HepG2 (cell line): ENCODE results near the gene UBE3B. TPM values are rescaled to one million over a fixed set of nuclear protein-coding genes. Genes with fewer than 3 reads are reported as not detected.

Experiments used
- ATAC-seq: fragments of 200-7000 bp; cut with Tn5 transposase; 3 replicates; pipeline ENCODE4 v1.9.1; 2020; ENCODE audit warnings: mild to moderate bottlenecking, moderate library complexity
- BruUV-seq: library from RNA; stranded (reverse); fragments of 400-500 nt; replicated peaks from 2 replicates; lab custom pipeline; 2021; lab: Mats Ljungman, UMichigan
- CTCF ChIA-PET: fragments of 300-600 bp; formaldehyde crosslinking; extraction: SDS; loops from one replicate; lab custom pipeline; 2021; ENCODE audit warnings: low total read pairs, inconsistent platforms, low intra/inter-chr PET ratio; lab: Yijun Ruan, JAX
- POLR2A ChIA-PET: fragments of 350-600 bp; sonication (Branson Sonifier 250); formaldehyde crosslinking; loops from one replicate; lab custom pipeline; 2020; ENCODE audit warnings: antibody characterized with exemption, inconsistent platforms; lab: Yijun Ruan, JAX
- DNase-seq: peaks from one replicate; pipeline ENCODE4 v3.0.0-alpha.2; 2015; ENCODE audit warnings: low spot score
- FAIRE-seq: peaks from 3 replicates; lab custom pipeline; 2011; peaks lifted over from hg19 to GRCh38; lab: Jason Lieb, UNC
- H2AFZ ChIP-seq: one replicate; pipeline ENCODE4 v1.6.1; 2011; ENCODE audit warnings: low read length, inconsistent platforms
- H3K27ac ChIP-seq: fragments of 300-600 bp; 3 replicates; pipeline ENCODE4 v1.8.0; 2011; ENCODE audit warnings: mixed run types, mild to moderate bottlenecking, mixed read lengths, low read length, inconsistent platforms; ENCODE audit not compliant: insufficient read depth; ENCODE audit errors: extremely low read length
- H3K27me3 ChIP-seq, 2 experiments: fragments of 200-600 bp in 1 of 2; 2 replicates in 1 of 2; 3 replicates in 1 of 2; pipeline versions ENCODE4 v1.6.0 to v1.8.0; 2011; ENCODE audit warnings: low read length in 2 of 2, mild to moderate bottlenecking in 2 of 2, moderate library complexity in 2 of 2, inconsistent platforms in 1 of 2; ENCODE audit not compliant: insufficient read depth in 2 of 2, control insufficient read depth in 1 of 2
- H3K36me3 ChIP-seq, 2 experiments: fragments of 200-600 bp in 1 of 2; replicated peaks in 1 of 2; 2 replicates in 1 of 2; 3 replicates in 1 of 2; pipeline versions ENCODE4 v1.5.1 to v1.8.0; 2011; ENCODE audit warnings: low read length in 2 of 2, inconsistent platforms in 1 of 2; ENCODE audit not compliant: insufficient read depth in 2 of 2, control insufficient read depth in 1 of 2
- H3K4me1 ChIP-seq: 2 replicates; pipeline ENCODE4 v1.5.1; 2012; ENCODE audit warnings: low read length, inconsistent platforms; ENCODE audit not compliant: insufficient read depth
- H3K4me2 ChIP-seq: 2 replicates; pipeline ENCODE4 v1.6.0; 2011; ENCODE audit warnings: low read depth, low read length, inconsistent platforms
- H3K4me3 ChIP-seq, 3 experiments: fragments of 200-600 bp in 1 of 3; sonication (generic), shearing (Covaris generic) in 1 of 3; replicated peaks in 1 of 3; 2 replicates each; pipeline ENCODE4 v1.5.1; 2011 to 2016; ENCODE audit warnings: low read length in 3 of 3, inconsistent platforms in 2 of 3, low read depth in 2 of 3, mild to moderate bottlenecking in 2 of 3, control low read depth in 1 of 3, mixed read lengths in 1 of 3; ENCODE audit not compliant: insufficient read depth in 1 of 3
- H3K79me2 ChIP-seq: one replicate; pipeline ENCODE4 v1.6.1; 2011; ENCODE audit warnings: low read length, inconsistent platforms; ENCODE audit not compliant: insufficient read depth
- H3K9ac ChIP-seq: 2 replicates; pipeline ENCODE4 v1.6.0; 2011; ENCODE audit warnings: mild to moderate bottlenecking, low read depth, low read length, inconsistent platforms; ENCODE audit not compliant: insufficient read depth
- H3K9me3 ChIP-seq: 2 replicates; pipeline ENCODE4 v1.5.1; 2012; ENCODE audit warnings: mild to moderate bottlenecking, low read length
- H4K20me1 ChIP-seq: 2 replicates; pipeline ENCODE4 v1.6.0; 2011; ENCODE audit warnings: inconsistent platforms, mild to moderate bottlenecking, low read length, moderate library complexity; ENCODE audit not compliant: insufficient read depth
- ADNP ChIP-seq: sonication (generic); formaldehyde crosslinking; IDR thresholded peaks from 2 replicates; pipeline ENCODE4 v1.4.0; 2020; ENCODE audit warnings: missing genetic modification reagents
- CAMTA2 ChIP-seq: sonication (generic); formaldehyde crosslinking; IDR thresholded peaks from 2 replicates; pipeline ENCODE4 v1.4.0; 2020; ENCODE audit warnings: mild to moderate bottlenecking, missing genetic modification reagents, borderline replicate concordance
- DR1 ChIP-seq: sonication (generic); formaldehyde crosslinking; IDR thresholded peaks from 2 replicates; pipeline ENCODE4 v1.8.0; 2021; ENCODE audit warnings: mild to moderate bottlenecking, missing genetic modification reagents, inconsistent platforms
- KDM2A ChIP-seq: sonication (generic); formaldehyde crosslinking; IDR thresholded peaks from 2 replicates; pipeline ENCODE4 v1.4.0; 2020; ENCODE audit warnings: low read depth, missing genetic modification reagents, borderline replicate concordance
- PAX8 ChIP-seq: sonication (generic); formaldehyde crosslinking; IDR thresholded peaks from 2 replicates; pipeline ENCODE4 v1.8.0; 2022; ENCODE audit warnings: mild to moderate bottlenecking, missing genetic modification reagents, borderline replicate concordance
- SNAI1 ChIP-seq: sonication (generic); formaldehyde crosslinking; IDR thresholded peaks from 2 replicates; pipeline ENCODE4 v1.5.0; 2020; ENCODE audit warnings: mild to moderate bottlenecking, missing genetic modification reagents, borderline replicate concordance
- SP140L ChIP-seq: sonication (generic); formaldehyde crosslinking; IDR thresholded peaks from 2 replicates; pipeline ENCODE4 v1.4.0; 2020; ENCODE audit warnings: missing genetic modification reagents, borderline replicate concordance
- TAF15 ChIP-seq: fragments of 200-400 bp; formaldehyde crosslinking; IDR thresholded peaks from one replicate; pipeline ENCODE4 v1.6.1; 2018; ENCODE audit warnings: mild to moderate bottlenecking, low read depth, low read length; ENCODE audit not compliant: poor library complexity, severe bottlenecking
- ZNF367 ChIP-seq: sonication (generic); formaldehyde crosslinking; IDR thresholded peaks from 2 replicates; pipeline ENCODE4 v1.4.0; 2020; ENCODE audit warnings: missing genetic modification reagents, borderline replicate concordance
- ZNF598 ChIP-seq: sonication (generic); formaldehyde crosslinking; IDR thresholded peaks from 2 replicates; pipeline ENCODE4 v1.5.1; 2020; ENCODE audit warnings: mild to moderate bottlenecking, missing genetic modification reagents, borderline replicate concordance
- WGBS: methylation state at CpG from one replicate; pipeline ENCODE4 v1.1.6; 2017; ENCODE audit warnings: low lambda C conversion rate; 5-methylcytosine and 5-hydroxymethylcytosine counted together
- in situ Hi-C: cut with HindIII; loops from 2 replicates; pipeline ENCODE4 v1.10.0; 2017; ENCODE audit warnings: low pct_unique_long_range_greater_than_20kb; ENCODE audit not compliant: extremely low pct_ligation_motif_present
- intact Hi-C: fragments of 100-400 bp; cut with micrococcal nuclease; formaldehyde crosslinking; loops from one replicate; pipeline ENCODE4 v1.10.0; 2022; ENCODE audit not compliant: unreplicated experiment
- polyA plus RNA-seq, 8 experiments: library from polyadenylated mRNA; depleted of rRNA in 3 of 8; stranded (reverse) in 7 of 8; unstranded in 1 of 8; fragments of >200 nt; fragmentation: Illumina TruSeq in 4 of 8; extraction: Trizol in 4 of 8; gene quantifications; 2 replicates each; pipeline versions ENCODE4 v1.2.1 to v1.2.3, GENCODE V29; 2011 to 2016; ENCODE audit warnings: low read depth in 4 of 8, missing spikeins in 1 of 8, mixed read lengths in 1 of 8; ENCODE audit not compliant: insufficient read depth in 1 of 8
- total RNA-seq, 5 experiments: library from RNA; depleted of rRNA; stranded (reverse); fragments of >200 nt; fragmentation: Illumina TruSeq; extraction: Trizol; gene quantifications; 2 replicates each; pipeline ENCODE4 v1.2.3, GENCODE V29; 2016; ENCODE audit warnings: low read depth in 1 of 5
- TF ChIP-seq, protein P1 (sequence below): sonication (generic); formaldehyde crosslinking; IDR thresholded peaks from one replicate; pipeline ENCODE4 v1.5.1; 2020; ENCODE audit warnings: mild to moderate bottlenecking, missing genetic modification reagents; ENCODE audit errors: not compliant biosample characterization
- TF ChIP-seq, protein P2 (sequence below): sonication (generic); formaldehyde crosslinking; IDR thresholded peaks from 2 replicates; pipeline ENCODE4 v1.5.1; 2020; ENCODE audit warnings: mild to moderate bottlenecking, missing genetic modification reagents

Gene UBE3B
- total and polyA plus RNA-seq, 2 of the 13 experiments (the other 11 are each of a cell fraction or from before 2014, with no cell fraction given) = 22.7 to 25.3 TPM

DNA sequence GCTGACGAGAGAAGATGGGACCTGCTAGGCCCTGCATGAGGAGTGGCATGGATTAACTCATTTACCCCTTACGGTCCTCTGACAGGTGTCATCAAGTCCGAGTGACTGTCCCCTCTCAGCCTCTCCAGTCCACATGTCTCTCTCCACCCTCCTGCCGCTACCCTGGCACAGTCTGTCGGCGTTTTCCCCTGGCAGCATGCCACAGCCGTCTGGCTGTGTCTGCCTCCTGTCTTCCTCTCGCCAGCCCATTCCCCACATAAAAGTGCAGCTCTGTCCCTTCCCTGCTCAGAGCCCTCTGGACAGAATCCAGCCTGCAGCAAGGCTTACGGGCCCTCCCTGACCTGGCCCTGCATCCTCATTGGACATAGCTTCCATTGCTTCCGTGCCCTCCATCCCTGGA lies 45.6 kb downstream of the UBE3B start:
- peaks cover 14 to 29% of the 10 kb centered on the region in 2 experiments for H3K36me3 ChIP-seq
- H3K9me3 ChIP-seq = no peaks in the 10 kb centered on the region
- CTCF ChIA-PET = no interaction called here
- H3K79me2 ChIP-seq = no peaks in the 10 kb centered on the region
- FAIRE-seq (no peak), ATAC-seq (no peak), DNase-seq (no peak)
- no peaks in the 10 kb centered on the region for H4K20me1 ChIP-seq
- WGBS = 94% methylated on average over 10 of the region's 10 CpGs
- no peak overlapping the region for H3K27ac ChIP-seq
- no peak overlapping the region for H3K9ac ChIP-seq
- intact Hi-C loops (no loop called here), in situ Hi-C loops (no loop called here)
- H2AFZ ChIP-seq = no peak overlapping the region
- no peak overlapping the region for H3K4me3 ChIP-seq
- H3K27me3 ChIP-seq = no peaks in the 10 kb centered on the region
- peaks cover 22% of the 10 kb centered on the region for H3K4me1 ChIP-seq
- BruUV-seq = no TSS peak
- POLR2A ChIA-PET = no interaction called here
- no peak overlapping the region for H3K4me2 ChIP-seq
- TF ChIP-seq DR1 (CRISPR knock-in tag) (no peak), SNAI1 (no peak), PAX8 (CRISPR knock-in tag) (no peak), ZNF367 (CRISPR knock-in tag) (no peak), KDM2A (CRISPR knock-in tag) (no peak), SP140L (CRISPR knock-in tag) (no peak), TAF15 (no peak), CAMTA2 (CRISPR knock-in tag) (no peak), ZNF598 (CRISPR knock-in tag) (no peak), ADNP (CRISPR knock-in tag) (no peak)
- TF ChIP-seq, protein P1, sequence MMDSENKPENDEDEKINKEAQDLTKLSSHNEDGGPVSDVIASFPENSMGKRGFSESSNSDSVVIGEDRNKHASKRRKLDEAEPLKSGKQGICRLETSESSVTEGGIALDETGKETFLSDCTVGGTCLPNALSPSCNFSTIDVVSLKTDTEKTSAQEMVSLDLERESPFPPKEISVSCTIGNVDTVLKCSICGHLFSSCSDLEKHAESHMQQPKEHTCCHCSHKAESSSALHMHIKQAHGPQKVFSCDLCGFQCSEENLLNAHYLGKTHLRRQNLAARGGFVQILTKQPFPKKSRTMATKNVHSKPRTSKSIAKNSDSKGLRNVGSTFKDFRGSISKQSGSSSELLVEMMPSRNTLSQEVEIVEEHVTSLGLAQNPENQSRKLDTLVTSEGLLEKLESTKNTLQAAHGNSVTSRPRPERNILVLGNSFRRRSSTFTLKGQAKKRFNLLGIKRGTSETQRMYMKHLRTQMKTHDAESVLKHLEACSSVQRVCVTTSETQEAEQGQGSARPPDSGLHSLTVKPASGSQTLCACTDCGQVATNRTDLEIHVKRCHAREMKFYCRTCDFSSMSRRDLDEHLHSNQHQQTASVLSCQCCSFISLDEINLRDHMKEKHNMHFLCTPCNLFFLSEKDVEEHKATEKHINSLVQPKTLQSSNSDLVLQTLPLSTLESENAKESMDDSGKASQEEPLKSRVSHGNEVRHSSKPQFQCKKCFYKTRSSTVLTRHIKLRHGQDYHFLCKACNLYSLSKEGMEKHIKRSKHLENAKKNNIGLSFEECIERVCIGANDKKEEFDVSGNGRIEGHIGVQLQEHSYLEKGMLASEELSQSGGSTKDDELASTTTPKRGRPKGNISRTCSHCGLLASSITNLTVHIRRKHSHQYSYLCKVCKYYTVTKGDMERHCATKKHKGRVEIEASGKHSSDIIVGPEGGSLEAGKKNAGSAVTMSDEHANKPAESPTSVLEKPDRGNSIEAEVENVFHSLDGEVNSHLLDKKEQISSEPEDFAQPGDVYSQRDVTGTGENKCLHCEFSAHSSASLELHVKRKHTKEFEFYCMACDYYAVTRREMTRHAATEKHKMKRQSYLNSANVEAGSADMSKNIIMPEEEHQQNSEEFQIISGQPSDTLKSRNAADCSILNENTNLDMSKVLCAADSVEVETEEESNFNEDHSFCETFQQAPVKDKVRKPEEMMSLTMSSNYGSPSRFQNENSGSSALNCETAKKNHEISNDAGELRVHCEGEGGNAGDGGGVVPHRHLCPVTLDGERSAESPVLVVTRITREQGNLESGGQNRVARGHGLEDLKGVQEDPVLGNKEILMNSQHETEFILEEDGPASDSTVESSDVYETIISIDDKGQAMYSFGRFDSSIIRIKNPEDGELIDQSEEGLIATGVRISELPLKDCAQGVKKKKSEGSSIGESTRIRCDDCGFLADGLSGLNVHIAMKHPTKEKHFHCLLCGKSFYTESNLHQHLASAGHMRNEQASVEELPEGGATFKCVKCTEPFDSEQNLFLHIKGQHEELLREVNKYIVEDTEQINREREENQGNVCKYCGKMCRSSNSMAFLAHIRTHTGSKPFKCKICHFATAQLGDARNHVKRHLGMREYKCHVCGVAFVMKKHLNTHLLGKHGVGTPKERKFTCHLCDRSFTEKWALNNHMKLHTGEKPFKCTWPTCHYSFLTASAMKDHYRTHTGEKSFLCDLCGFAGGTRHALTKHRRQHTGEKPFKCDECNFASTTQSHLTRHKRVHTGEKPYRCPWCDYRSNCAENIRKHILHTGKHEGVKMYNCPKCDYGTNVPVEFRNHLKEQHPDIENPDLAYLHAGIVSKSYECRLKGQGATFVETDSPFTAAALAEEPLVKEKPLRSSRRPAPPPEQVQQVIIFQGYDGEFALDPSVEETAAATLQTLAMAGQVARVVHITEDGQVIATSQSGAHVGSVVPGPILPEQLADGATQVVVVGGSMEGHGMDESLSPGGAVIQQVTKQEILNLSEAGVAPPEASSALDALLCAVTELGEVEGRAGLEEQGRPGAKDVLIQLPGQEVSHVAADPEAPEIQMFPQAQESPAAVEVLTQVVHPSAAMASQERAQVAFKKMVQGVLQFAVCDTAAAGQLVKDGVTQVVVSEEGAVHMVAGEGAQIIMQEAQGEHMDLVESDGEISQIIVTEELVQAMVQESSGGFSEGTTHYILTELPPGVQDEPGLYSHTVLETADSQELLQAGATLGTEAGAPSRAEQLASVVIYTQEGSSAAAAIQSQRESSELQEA (CRISPR knock-in tag) = no peak
- TF ChIP-seq, protein P2, sequence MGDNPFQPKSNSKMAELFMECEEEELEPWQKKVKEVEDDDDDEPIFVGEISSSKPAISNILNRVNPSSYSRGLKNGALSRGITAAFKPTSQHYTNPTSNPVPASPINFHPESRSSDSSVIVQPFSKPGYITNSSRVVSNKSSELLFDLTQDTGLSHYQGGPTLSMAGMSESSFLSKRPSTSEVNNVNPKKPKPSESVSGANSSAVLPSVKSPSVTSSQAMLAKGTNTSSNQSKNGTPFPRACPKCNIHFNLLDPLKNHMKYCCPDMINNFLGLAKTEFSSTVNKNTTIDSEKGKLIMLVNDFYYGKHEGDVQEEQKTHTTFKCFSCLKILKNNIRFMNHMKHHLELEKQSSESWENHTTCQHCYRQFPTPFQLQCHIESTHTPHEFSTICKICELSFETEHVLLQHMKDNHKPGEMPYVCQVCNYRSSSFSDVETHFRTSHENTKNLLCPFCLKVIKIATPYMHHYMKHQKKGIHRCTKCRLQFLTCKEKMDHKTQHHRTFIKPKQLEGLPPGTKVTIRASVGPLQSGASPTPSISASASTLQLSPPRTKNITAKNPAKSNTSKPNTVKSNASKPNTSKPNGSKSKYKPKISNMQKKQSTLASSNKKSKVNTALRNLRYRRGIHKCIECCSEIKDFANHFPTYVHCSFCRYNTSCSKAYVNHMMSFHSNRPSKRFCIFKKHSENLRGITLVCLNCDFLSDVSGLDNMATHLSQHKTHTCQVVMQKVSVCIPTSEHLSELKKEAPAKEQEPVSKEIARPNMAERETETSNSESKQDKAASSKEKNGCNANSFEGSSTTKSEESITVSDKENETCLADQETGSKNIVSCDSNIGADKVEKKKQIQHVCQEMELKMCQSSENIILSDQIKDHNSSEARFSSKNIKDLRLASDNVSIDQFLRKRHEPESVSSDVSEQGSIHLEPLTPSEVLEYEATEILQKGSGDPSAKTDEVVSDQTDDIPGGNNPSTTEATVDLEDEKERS (CRISPR knock-in tag) = no peak
